RKO (cell line): ENCODE data around the gene TMEM220.

ENCODE experiments used
- DNase-seq: peaks from one replicate; pipeline ENCODE4 v3.0.0-alpha.2; 2016; ENCODE audit warnings: low spot score

Gene TMEM220

DNA sequence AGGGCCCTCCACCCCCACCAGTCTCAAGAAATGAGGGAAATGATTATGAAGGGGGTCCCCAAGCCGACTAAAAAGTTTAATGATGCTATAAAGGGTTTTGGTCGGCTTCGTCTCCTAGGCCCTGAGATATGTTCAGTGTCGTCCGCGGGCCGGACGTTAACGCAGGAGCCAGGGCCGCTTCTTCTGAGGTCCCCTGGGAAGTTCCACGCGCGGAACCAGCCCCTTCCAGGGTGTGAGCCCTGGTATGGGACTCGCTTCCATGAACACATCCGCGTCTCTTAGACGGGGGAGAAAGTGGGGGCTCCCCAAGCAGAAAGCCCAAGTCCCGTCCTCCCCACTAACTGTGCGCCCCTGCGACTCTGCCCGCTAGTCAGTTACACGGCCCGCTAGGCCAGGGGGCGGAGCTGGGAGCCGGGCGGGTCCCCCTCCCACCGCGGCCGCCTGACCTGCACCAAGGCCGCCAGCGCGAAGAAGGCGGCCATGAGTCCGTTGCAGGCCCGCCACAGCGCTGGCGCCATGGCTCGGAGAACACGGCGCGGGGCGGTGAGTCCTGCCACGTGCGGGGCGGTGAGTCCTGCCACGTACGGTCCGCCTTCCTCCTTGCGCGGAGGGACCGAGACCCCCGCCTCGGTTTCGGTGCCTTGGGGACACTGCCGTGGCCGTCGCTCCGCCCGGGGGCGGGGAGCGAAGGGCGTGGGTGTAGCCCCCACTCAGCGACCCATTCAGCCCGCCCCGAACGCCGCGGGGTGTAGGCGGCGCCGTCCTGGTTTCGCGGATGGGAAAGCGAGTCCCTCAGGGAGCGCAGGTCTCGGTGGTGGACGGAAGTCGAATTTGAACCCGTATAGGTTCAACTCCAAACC, at the start of gene TMEM220:
Gene TMEM220 (minus strand): TSS at position 690 of the 860 bp plus-strand sequence. CDS start 172 bp downstream, at position 518.
- DNase-seq, result no peak

GRCh38 chr17:10779609-10780008, 49.8 kb upstream of the TMEM220 start:
- DNase-seq, result no peak

DNA sequence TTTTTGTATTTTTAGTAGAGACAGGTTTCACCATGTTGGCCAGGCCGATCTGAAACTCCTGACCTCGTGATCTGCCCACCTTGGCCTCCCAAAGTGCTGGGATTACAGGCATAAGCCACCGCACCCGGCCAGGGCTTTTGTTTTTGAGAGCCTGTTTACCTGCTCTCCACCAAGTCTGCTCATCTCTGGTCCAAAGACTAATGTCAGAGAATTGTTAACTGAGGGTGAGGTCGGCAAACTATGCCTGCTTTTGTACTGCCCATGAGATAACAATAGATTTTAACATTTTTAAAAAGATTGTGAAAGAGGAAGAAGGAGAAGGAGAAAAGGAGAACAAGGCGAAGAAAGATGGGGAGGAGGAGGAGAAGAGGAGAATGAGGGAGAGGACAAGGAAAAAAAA, 48.1 kb upstream of the TMEM220 start:
- DNase-seq, result no peak

- DNase-seq, result no peak
Measured at GRCh38 chr17:10777131-10777807, 47.4 kb upstream of the TMEM220 start.

DNA sequence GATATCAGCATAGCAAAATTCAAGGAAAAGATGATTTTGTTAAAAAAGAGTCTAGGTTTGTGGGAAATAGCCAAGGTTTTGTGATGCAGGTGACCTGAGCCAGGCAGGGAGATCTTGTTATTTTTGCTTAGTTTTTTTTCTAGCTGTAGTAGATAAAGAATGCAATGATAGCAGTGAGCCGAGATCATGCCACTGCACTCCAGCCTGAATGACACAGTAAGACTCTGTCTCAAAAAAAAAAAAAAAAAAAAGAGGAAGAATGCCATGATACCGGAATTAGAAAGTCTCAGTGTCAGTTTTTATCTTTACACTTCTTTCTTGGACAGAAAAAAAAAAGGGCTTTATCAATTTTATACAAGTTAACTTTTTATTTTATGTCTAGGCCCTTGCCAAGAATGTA, 46.6 kb upstream of the TMEM220 start:
- DNase-seq, result no peak

GRCh38 chr17:10775740-10776356, 46.0 kb upstream of the TMEM220 start:
- no peak for DNase-seq

DNA sequence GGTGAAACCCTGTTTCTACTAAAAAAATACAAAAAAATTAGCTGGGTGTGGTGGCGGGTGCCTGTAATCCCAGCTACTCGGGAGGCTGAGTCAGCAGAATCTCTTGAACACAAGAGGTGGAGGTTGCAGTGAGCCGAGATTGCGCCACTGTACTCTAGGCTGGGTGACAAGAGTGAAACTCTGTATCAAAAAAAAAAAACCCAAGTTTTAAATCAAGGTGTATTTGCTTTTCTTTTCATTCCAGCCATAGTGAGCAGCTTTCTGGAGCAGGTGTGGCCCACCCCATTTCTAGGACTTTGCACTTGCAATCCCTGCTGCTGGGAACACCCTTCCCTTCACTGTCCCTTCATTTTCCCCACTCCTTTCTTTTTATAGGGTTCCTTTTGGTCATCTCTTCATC, 45.2 kb upstream of the TMEM220 start:
- no peak for DNase-seq

GRCh38 chr17:10773391-10773790, 43.6 kb upstream of the TMEM220 start:
- no peak for DNase-seq

- peak; percentile 15 for DNase-seq
Measured at GRCh38 chr17:10772425-10773380, 42.9 kb upstream of the TMEM220 start.

DNA sequence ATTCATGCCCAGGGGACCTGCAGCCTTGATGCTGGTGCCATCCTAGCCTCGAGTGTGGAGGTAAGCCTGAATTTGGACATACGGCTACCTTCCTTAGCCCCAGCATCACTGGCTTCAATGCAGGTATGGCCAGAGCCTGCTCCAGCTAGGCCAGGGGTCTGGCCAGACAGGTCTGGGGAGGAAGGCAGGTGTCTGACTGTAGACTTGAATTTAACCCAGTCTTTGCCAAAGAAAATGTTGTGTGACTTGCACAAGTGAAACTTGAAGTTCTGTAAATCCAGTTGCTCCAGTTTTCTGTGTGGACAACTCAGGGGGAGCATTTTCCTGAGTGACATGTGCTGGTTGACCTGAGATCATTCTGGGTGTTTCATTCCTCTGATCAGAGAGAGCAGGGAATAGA, 41.3 kb upstream of the TMEM220 start:
- no peak for DNase-seq

DNA sequence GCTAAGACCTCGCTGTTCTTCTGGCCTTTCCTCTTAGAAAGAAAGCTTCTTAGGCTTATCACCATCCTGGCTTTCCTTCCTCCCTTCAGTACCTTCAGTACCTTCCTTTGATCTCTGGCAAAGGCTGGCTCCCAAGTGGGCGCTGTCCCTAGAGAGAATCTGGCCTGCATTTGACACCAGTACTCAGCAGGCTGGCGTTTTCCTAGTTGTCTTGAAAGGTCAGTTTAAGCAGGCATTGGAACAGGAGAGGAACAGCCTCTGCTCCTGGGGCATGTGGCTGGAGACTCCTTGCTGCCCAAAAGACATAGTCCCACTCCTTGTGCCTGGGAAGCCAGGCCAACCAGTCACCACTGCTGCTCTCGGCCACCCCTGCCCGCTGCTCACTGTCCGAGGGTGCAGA, 40.0 kb upstream of the TMEM220 start:
- DNase-seq, result no peak

DNA sequence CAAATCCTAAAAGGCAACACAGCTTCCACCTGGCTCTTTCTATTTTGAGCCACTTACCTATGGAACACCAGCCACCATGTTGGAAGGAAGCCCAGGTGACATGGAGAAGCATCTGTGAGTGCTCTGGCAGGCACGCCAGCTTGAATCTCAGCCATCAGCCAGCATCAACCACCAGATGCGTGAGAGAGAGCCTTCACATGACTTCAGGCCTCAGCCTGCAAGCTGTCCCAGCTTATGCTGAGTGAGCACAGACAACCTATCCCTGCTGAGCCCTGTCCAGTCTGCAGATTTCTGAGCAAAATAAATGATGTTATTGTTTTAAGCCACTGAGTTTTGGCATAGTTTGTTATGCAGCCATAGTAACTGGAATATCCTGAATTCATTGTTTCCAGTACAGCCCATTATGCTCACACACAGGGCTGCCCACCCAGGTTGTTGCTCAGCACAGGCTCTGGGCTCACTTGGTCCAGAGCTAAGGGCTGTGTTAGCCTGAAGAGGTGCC, 39.0 kb upstream of the TMEM220 start:
- no peak for DNase-seq

GRCh38 chr17:10767232-10767631, 37.4 kb upstream of the TMEM220 start:
- no peak for DNase-seq

DNA sequence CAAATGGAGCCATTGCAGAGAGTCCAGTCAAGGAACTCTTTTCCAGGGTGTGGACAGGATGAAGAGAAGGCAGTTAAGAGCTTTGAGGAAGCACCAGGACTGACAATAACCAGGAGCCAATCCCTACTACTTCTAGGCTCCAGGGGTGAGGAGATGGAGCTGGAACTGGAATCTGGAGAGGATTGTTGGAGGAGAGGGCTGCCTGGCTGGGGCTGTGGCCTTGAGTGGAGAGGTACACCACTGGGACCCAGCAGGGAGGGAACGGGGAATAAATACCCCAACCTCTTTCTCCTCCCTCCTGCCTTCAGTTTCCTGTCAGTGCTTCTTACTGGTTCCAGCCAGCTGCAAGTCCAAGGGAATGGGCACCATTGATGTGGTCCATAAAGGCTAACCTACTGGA, 32.2 kb upstream of the TMEM220 start:
- no peak for DNase-seq

GRCh38 chr17:10761281-10761680, 31.5 kb upstream of the TMEM220 start:
- DNase-seq, result no peak

DNA sequence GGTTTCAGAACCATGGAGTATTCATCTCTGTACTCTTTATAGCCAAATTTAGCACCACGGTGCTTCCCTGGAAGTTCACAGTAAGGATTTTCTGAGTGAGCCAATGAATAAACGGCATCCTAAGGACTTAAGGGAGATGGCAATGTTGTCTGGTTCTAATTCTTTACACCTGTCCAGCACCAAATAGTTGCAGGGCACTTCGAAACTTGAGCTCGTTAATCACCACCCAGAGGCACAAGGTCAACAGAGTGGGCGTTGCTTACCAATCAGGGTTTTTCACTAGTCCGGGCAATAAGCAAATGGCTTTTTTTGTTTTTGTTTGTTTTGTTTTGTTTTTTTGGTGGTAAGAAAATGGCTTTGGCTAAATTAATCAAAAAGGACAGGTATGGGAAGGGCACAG, 28.2 kb upstream of the TMEM220 start:
- DNase-seq, result no peak

DNA sequence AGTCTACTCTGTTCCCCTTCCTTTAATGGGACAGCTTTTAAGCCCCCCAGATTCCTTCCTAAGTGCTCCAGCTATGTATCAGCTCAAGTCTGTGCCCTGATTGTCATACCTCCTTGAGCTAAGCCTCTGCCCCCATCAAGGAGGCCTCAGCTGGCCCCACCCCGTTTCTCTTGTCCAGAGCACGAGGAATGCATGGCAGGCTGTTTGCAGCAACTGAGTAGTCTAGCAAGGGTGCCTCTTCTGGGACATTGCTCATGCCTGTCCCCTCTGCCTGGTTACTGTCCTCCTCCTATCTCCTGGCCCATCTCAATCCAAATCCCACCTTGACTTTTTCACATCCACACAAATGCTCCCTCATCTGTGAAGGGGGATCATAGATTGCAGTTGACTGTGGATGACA, 27.8 kb upstream of the TMEM220 start:
- no peak for DNase-seq

- no peak for DNase-seq
Measured at GRCh38 chr17:10757067-10757466, 27.2 kb upstream of the TMEM220 start.

DNA sequence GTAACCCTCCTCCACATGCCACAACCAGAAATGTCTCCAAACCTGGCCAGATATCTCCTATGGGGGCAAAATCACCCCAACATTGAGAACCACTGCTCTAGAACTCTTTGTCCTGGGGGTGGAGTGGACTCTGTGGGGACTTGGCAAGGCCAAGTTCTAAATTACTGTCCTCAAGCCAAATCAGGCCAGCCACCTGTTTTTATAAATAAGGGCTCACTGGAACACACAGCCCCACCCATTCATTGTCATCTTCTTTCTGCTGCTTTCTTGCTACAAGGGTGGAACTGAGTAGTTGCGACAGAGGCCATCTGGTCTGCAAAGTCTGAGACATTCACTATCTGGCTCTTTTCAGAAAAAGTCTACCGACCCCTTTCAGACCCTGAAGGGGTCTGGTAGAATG, 26.8 kb upstream of the TMEM220 start:
- no peak for DNase-seq

DNA sequence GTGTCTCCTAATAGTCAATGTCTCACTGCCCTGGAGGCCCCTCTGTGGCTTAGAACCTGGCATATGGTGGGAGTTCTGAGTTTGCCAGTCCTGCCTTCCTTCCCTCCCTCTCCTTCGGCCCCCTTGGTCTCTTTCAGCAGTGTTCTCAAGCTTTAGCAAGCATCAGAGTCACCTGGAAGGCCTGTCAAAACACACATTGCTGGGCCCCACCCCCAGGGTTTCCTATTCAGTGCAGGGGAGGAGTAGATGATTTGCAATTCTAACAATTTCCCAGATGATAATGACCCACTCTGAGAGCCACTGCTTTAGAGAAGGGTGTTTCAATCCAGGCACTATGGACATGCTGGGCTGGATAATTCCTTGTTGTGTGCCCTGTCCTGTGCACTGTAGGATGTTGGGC, 26.4 kb upstream of the TMEM220 start:
- DNase-seq, result no peak

DNA sequence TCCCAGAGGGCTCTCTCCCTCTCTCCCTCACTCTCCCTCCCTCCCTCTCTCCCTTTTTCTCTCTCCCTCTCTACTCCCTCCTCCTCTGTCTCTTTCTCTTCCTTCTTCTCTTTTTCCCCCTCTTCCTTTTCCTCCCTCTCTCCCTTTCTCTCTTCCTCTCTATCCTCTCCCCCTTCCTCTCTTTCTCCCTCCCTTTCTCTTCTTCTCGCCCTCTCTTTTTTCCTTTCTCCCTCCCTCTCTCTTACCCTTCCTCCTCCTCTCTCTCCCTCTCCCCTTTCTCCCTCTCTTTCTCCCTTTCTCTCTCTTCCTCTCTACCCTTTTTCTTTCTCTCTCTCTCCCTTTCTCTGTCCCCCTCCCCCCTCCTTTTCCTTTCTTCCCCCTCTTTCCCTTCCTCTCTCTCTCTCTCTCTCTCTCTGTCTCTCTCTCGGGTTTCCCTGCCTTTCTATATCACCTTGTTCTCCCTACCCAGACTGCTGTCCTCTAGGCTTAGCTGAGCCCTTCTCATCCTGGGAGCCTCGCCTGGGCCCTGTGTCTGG, 25.8 kb upstream of the TMEM220 start:
- DNase-seq, result no peak
